ENCODE results near the gene GRK5.

GRK5 gene

DNA sequence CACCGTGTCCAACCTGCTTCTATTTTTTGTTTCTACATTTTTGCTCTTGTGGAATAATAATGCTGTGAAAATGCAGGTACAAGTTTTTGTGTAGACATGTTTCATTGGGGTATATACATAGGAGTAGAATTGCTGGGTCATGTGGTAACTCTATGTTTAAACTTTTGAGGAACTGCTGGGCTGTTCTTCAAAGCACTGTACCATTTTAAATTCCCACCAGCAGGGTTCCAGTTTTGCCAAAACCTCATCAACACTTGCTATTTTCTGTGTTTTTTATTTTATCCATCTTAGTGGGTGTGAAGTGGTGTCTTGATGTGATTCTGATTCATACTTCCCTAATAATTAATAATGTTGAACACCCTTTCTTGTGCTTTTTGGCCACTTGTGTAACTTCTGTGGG is 196.6 kb downstream of the GRK5 start:
- no CpG with 5 or more reads among the region's 1 CpG for WGBS (ENCODE audit: extremely low coverage, insufficient coverage, insufficient read length)
- Histone ChIP-seq H2AK5ac (ENCODE audit: low read length) (no peak overlapping the region), H3K14ac (ENCODE audit: low read length) (no peak overlapping the region), H3K79me2 (ENCODE audit: control insufficient read depth, insufficient read depth, low read length, poor library complexity) (no peaks in the 10 kb centered on the region), H2BK5ac (ENCODE audit: low read depth, low read length, poor library complexity) (no peak overlapping the region), H3K4me3 (ENCODE audit: low read depth, low read length) (no peak overlapping the region), H3K9ac (ENCODE audit: low read length) (no peak overlapping the region), H3K27ac (ENCODE audit: low read depth, low read length) (no peak overlapping the region), H3K23ac (ENCODE audit: low read length) (no peak overlapping the region), H2BK120ac (ENCODE audit: insufficient read depth, low read length, poor library complexity) (no peak overlapping the region), H3K36me3 (ENCODE audit: control insufficient read depth in 1 of 2, insufficient read depth in 2 of 2, low read length in 2 of 2) (no peaks in the 10 kb centered on the region), H3K18ac (ENCODE audit: low read length) (no peak overlapping the region), H2AFZ (ENCODE audit: insufficient read depth, low read length, poor library complexity) (no peak overlapping the region), H4K12ac (ENCODE audit: low read depth, low read length) (no peak overlapping the region), H3K79me1 (ENCODE audit: low read length) (no peaks in the 10 kb centered on the region), H3K4me2 (ENCODE audit: low read length) (no peak overlapping the region), H4K8ac (ENCODE audit: low read depth, low read length) (no peak overlapping the region), H2BK12ac (ENCODE audit: low read length) (no peak overlapping the region), H3K4me1 (ENCODE audit: control insufficient read depth in 1 of 2, insufficient read depth in 2 of 2, low read length in 2 of 2) (peaks cover 0 to under 1% of the 10 kb centered on the region in 2 experiments), H3K27me3 (ENCODE audit: insufficient read depth, low read length) (no peaks in the 10 kb centered on the region), H3K9me3 (ENCODE audit: insufficient read depth, low read depth, low read length) (no peaks in the 10 kb centered on the region), H3K4ac (ENCODE audit: low read depth, low read length) (no peak overlapping the region), H4K91ac (ENCODE audit: low read depth, low read length) (no peak overlapping the region)
- no peak for DNase-seq

- H2BK12ac ChIP-seq (ENCODE audit: low read length): no peak overlapping the region
Measured at GRCh38 chr10:119404719-119405519, 197.5 kb downstream of the GRK5 start.

GRCh38 chr10:119405520-119405807 is 198.1 kb downstream of the GRK5 start:
- H3K79me2 ChIP-seq (ENCODE audit: control insufficient read depth, insufficient read depth, low read length, poor library complexity): no peaks in the 10 kb centered on the region
- H3K23ac ChIP-seq (ENCODE audit: low read length): no peak overlapping the region
- H3K14ac ChIP-seq (ENCODE audit: low read length): no peak overlapping the region
- H2AFZ ChIP-seq (ENCODE audit: insufficient read depth, low read length, poor library complexity): no peak overlapping the region
- H3K79me1 ChIP-seq (ENCODE audit: low read length): no peaks in the 10 kb centered on the region
- DNase-seq: no peak
- H4K91ac ChIP-seq (ENCODE audit: low read depth, low read length): no peak overlapping the region
- H2AK5ac ChIP-seq (ENCODE audit: low read length): no peak overlapping the region
- no peak overlapping the region for H3K4ac ChIP-seq (ENCODE audit: low read depth, low read length)
- H3K36me3 ChIP-seq (ENCODE audit: control insufficient read depth in 1 of 2, insufficient read depth in 2 of 2, low read length in 2 of 2): no peaks in the 10 kb centered on the region
- no peak overlapping the region for H2BK12ac ChIP-seq (ENCODE audit: low read length)
- no peak overlapping the region for H4K12ac ChIP-seq (ENCODE audit: low read depth, low read length)
- no CpG with 5 or more reads among the region's 8 CpGs for WGBS (ENCODE audit: extremely low coverage, insufficient coverage, insufficient read length)
- no peak overlapping the region for H3K18ac ChIP-seq (ENCODE audit: low read length)
- no peak overlapping the region for H3K9ac ChIP-seq (ENCODE audit: low read length)
- H3K27me3 ChIP-seq (ENCODE audit: insufficient read depth, low read length): no peaks in the 10 kb centered on the region
- H3K4me2 ChIP-seq (ENCODE audit: low read length): no peak overlapping the region
- no peak overlapping the region for H3K27ac ChIP-seq (ENCODE audit: low read depth, low read length)
- no peak overlapping the region for H4K8ac ChIP-seq (ENCODE audit: low read depth, low read length)
- no peaks in the 10 kb centered on the region for H3K9me3 ChIP-seq (ENCODE audit: insufficient read depth, low read depth, low read length)
- H2BK120ac ChIP-seq (ENCODE audit: insufficient read depth, low read length, poor library complexity): no peak overlapping the region
- H3K4me1 ChIP-seq (ENCODE audit: control insufficient read depth in 1 of 2, insufficient read depth in 2 of 2, low read length in 2 of 2): peaks cover 0 to 2% of the 10 kb centered on the region in 2 experiments
- no peak overlapping the region for H3K4me3 ChIP-seq (ENCODE audit: low read depth, low read length)
- H2BK5ac ChIP-seq (ENCODE audit: low read depth, low read length, poor library complexity): no peak overlapping the region

More at GRCh38 chr10:119404719-119405519, 197.5 kb downstream of the GRK5 start:
- H2BK5ac ChIP-seq (ENCODE audit: low read depth, low read length, poor library complexity): no peak overlapping the region
- no peak overlapping the region for H4K91ac ChIP-seq (ENCODE audit: low read depth, low read length)
- H2BK120ac ChIP-seq (ENCODE audit: insufficient read depth, low read length, poor library complexity): no peak overlapping the region
- no peaks in the 10 kb centered on the region for H3K36me3 ChIP-seq (ENCODE audit: control insufficient read depth in 1 of 2, insufficient read depth in 2 of 2, low read length in 2 of 2)
- no peak overlapping the region for H3K9ac ChIP-seq (ENCODE audit: low read length)
- no peak overlapping the region for H3K4me3 ChIP-seq (ENCODE audit: low read depth, low read length)
- H3K4me1 ChIP-seq (ENCODE audit: control insufficient read depth in 1 of 2, insufficient read depth in 2 of 2, low read length in 2 of 2): peaks cover 0 to 2% of the 10 kb centered on the region in 2 experiments
- no peaks in the 10 kb centered on the region for H3K79me2 ChIP-seq (ENCODE audit: control insufficient read depth, insufficient read depth, low read length, poor library complexity)
- no peaks in the 10 kb centered on the region for H3K9me3 ChIP-seq (ENCODE audit: insufficient read depth, low read depth, low read length)
- no peaks in the 10 kb centered on the region for H3K27me3 ChIP-seq (ENCODE audit: insufficient read depth, low read length)
- no peak overlapping the region for H3K27ac ChIP-seq (ENCODE audit: low read depth, low read length)
- H2AK5ac ChIP-seq (ENCODE audit: low read length): no peak overlapping the region
- no CpG with 5 or more reads among the region's 13 CpGs for WGBS (ENCODE audit: extremely low coverage, insufficient coverage, insufficient read length)
- no peak overlapping the region for H4K12ac ChIP-seq (ENCODE audit: low read depth, low read length)
- H3K23ac ChIP-seq (ENCODE audit: low read length): no peak overlapping the region
- H3K18ac ChIP-seq (ENCODE audit: low read length): no peak overlapping the region
- DNase-seq: no peak
- H3K4me2 ChIP-seq (ENCODE audit: low read length): no peak overlapping the region
- H3K4ac ChIP-seq (ENCODE audit: low read depth, low read length): no peak overlapping the region
- H2AFZ ChIP-seq (ENCODE audit: insufficient read depth, low read length, poor library complexity): no peak overlapping the region
- no peak overlapping the region for H3K14ac ChIP-seq (ENCODE audit: low read length)
- no peaks in the 10 kb centered on the region for H3K79me1 ChIP-seq (ENCODE audit: low read length)
- no peak overlapping the region for H4K8ac ChIP-seq (ENCODE audit: low read depth, low read length)

DNA sequence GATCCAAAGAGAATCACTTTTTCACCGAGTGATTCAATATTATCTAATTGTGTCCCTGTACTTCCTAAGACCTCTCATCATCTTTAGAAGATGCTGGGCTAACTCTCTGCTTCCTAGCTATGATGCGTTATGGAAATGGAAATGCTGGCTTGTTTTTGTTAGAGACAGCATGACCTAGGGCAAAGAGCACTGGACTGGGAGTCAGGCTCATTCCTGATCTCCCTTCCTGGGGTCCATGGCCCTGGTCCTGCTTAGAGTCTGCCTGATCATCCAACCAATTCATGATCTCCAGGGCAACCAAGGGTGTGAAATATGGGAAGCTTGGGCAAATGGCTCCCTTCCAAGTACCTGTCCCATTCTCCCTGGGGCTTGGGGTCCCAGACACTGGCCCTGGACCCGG is 198.8 kb downstream of the GRK5 start:
- Histone ChIP-seq H4K8ac (ENCODE audit: low read depth, low read length) (no peak overlapping the region), H2AFZ (ENCODE audit: insufficient read depth, low read length, poor library complexity) (no peak overlapping the region), H3K27me3 (ENCODE audit: insufficient read depth, low read length) (no peaks in the 10 kb centered on the region), H3K4me2 (ENCODE audit: low read length) (no peak overlapping the region), H3K4me3 (ENCODE audit: low read depth, low read length) (no peak overlapping the region), H3K14ac (ENCODE audit: low read length) (no peak overlapping the region), H3K4ac (ENCODE audit: low read depth, low read length) (no peak overlapping the region), H2BK120ac (ENCODE audit: insufficient read depth, low read length, poor library complexity) (no peak overlapping the region), H3K4me1 (ENCODE audit: control insufficient read depth in 1 of 2, insufficient read depth in 2 of 2, low read length in 2 of 2) (peaks cover 0 to 2% of the 10 kb centered on the region in 2 experiments), H3K27ac (ENCODE audit: low read depth, low read length) (no peak overlapping the region), H4K91ac (ENCODE audit: low read depth, low read length) (no peak overlapping the region), H4K12ac (ENCODE audit: low read depth, low read length) (no peak overlapping the region), H3K79me1 (ENCODE audit: low read length) (no peaks in the 10 kb centered on the region), H3K9ac (ENCODE audit: low read length) (no peak overlapping the region), H3K9me3 (ENCODE audit: insufficient read depth, low read depth, low read length) (no peaks in the 10 kb centered on the region), H2BK5ac (ENCODE audit: low read depth, low read length, poor library complexity) (no peak overlapping the region), H2BK12ac (ENCODE audit: low read length) (no peak overlapping the region), H3K79me2 (ENCODE audit: control insufficient read depth, insufficient read depth, low read length, poor library complexity) (no peaks in the 10 kb centered on the region), H2AK5ac (ENCODE audit: low read length) (no peak overlapping the region), H3K23ac (ENCODE audit: low read length) (no peak overlapping the region), H3K36me3 (ENCODE audit: control insufficient read depth in 1 of 2, insufficient read depth in 2 of 2, low read length in 2 of 2) (no peaks in the 10 kb centered on the region), H3K18ac (ENCODE audit: low read length) (no peak overlapping the region)
- WGBS (ENCODE audit: extremely low coverage, insufficient coverage, insufficient read length): no CpG with 5 or more reads among the region's 3 CpGs
- DNase-seq: no peak
